SJCRH30 (cell line): Measurements from ENCODE around the gene L3MBTL2. TPM values are rescaled to one million over a fixed set of nuclear protein-coding genes. Genes with fewer than 3 reads are reported as not detected.

Source experiments
- DNase-seq, 2 experiments: peaks; one replicate each; pipeline ENCODE4 v3.0.0-alpha.2; 2015 to 2020
- H3K27ac ChIP-seq: fragments of 250-450 bp; sonication (Bioruptor Pico); 2 replicates; pipeline ENCODE4 v1.5.1; 2020; ENCODE audit warnings: mild to moderate bottlenecking, moderate library complexity
- H3K27me3 ChIP-seq: fragments of 250-450 bp; sonication (Bioruptor Pico); 2 replicates; pipeline ENCODE4 v1.5.1; 2020; ENCODE audit warnings: mild to moderate bottlenecking, moderate library complexity
- H3K36me3 ChIP-seq: fragments of 250-450 bp; sonication (Bioruptor Pico); 2 replicates; pipeline ENCODE4 v1.5.1; 2020; ENCODE audit warnings: mild to moderate bottlenecking, moderate library complexity
- H3K4me1 ChIP-seq: fragments of 250-450 bp; sonication (Bioruptor Pico); 2 replicates; pipeline ENCODE4 v1.5.1; 2020; ENCODE audit warnings: mild to moderate bottlenecking, moderate library complexity
- H3K4me3 ChIP-seq: fragments of 250-450 bp; sonication (Bioruptor Pico); 2 replicates; pipeline ENCODE4 v1.5.1; 2020; ENCODE audit warnings: mild to moderate bottlenecking, moderate library complexity
- H3K9me3 ChIP-seq: fragments of 250-450 bp; sonication (Bioruptor Pico); replicated peaks from 2 replicates; pipeline ENCODE4 v1.5.1; 2020; ENCODE audit warnings: mild to moderate bottlenecking, moderate library complexity
- total RNA-seq: library from RNA; depleted of rRNA; stranded (reverse); fragments of >200 nt; shearing (Covaris generic); gene quantifications from 2 replicates; pipeline ENCODE4 v1.2.3, GENCODE V29; 2014

Gene L3MBTL2
- total RNA-seq, 1 experiment from 2014 or later, result 21.6 TPM

GRCh38 chr22:41229215-41229614 is 24.1 kb downstream of the L3MBTL2 start:
- H3K4me1 ChIP-seq, result no peaks in the 10 kb centered on the region
- H3K27ac ChIP-seq, result no peak overlapping the region
- H3K9me3 ChIP-seq, result no peaks in the 10 kb centered on the region
- no peak overlapping the region for H3K4me3 ChIP-seq
- H3K27me3 ChIP-seq, result no peaks in the 10 kb centered on the region
- no peak for DNase-seq
- H3K36me3 ChIP-seq, result peaks cover 4% of the 10 kb centered on the region

DNA sequence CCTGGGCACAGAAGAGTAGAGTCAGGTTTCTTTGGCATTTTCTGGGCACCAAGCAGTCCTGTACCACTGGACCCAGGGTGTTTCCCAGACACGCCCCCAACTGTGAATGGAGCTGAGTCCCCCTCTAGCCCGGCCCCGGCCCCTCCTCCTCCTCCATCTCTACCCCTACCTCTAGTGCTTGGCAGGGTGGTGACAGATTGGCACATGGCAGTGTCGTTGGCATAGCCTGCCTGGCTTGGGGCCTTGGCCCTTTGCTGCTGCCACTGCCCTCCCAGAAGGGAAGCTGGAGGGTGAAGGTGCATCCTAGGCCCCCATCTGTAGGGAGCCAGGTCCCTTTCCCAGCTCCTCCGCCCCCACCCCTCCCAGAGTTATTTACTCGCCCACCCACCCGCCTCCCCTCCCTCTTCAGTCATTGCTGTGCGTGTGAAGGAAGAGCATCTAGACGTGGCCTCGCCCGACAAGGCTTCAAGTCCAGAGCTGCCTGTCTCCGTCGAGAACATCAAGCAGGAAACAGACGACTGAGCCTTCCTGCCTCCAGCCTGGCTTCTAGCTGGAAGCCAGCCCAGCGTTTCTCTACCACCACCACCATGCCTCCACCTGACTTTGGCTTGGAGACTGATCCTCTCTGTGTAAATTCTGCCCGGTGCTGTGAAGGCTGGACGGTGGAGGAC is 24.8 kb downstream of the L3MBTL2 start:
- no peak for DNase-seq
- H3K36me3 ChIP-seq, result peaks cover 4% of the 10 kb centered on the region
- no peak overlapping the region for H3K4me3 ChIP-seq
- H3K27ac ChIP-seq, result no peak overlapping the region
- H3K9me3 ChIP-seq, result no peaks in the 10 kb centered on the region
- no peaks in the 10 kb centered on the region for H3K27me3 ChIP-seq
- H3K4me1 ChIP-seq, result no peaks in the 10 kb centered on the region

- Histone ChIP-seq H3K36me3 (peaks cover 4% of the 10 kb centered on the region), H3K4me1 (no peaks in the 10 kb centered on the region), H3K4me3 (no peak overlapping the region), H3K9me3 (no peaks in the 10 kb centered on the region), H3K27ac (no peak overlapping the region), H3K27me3 (no peaks in the 10 kb centered on the region)
- DNase-seq, result no peak
Measured at GRCh38 chr22:41230401-41230785, 25.3 kb downstream of the L3MBTL2 start.

DNA sequence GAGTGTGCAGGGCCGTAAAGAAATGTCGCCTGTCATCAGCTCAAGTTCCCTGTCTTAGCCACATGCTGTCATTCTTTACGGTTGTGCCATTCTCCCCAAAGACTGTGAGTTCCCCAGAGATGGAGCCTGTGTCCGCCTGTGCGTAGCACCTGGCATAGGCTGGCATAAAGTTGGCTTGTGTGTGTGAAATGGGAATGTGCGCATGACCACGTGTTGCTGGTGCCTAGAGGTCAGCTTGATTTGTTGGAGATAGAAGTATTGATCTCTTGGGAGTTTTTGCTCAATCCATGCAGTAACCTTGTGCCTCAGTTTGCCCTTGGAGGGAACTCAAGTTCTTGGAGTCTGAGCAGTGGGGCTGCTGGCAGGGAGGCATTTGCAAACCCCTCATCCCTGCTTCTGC is 26.3 kb downstream of the L3MBTL2 start:
- no peak for DNase-seq
- Histone ChIP-seq H3K9me3 (no peaks in the 10 kb centered on the region), H3K4me3 (no peak overlapping the region), H3K36me3 (peaks cover 2% of the 10 kb centered on the region; the same call in 1 of the 2 replicates), H3K27me3 (no peaks in the 10 kb centered on the region), H3K27ac (no peak overlapping the region), H3K4me1 (no peaks in the 10 kb centered on the region)

GRCh38 chr22:41234815-41235695 is 29.9 kb downstream of the L3MBTL2 start:
- Histone ChIP-seq H3K36me3 (no peaks in the 10 kb centered on the region), H3K27me3 (no peaks in the 10 kb centered on the region), H3K4me1 (no peaks in the 10 kb centered on the region), H3K27ac (no peak overlapping the region), H3K4me3 (no peak overlapping the region), H3K9me3 (no peaks in the 10 kb centered on the region)
- no peak for DNase-seq

- H3K36me3 ChIP-seq, result no peaks in the 10 kb centered on the region
- H3K4me1 ChIP-seq, result no peaks in the 10 kb centered on the region; the same call in 1 of the 2 replicates
- no peak overlapping the region for H3K27ac ChIP-seq
- DNase-seq, result no peak
- H3K9me3 ChIP-seq, result no peaks in the 10 kb centered on the region
- no peaks in the 10 kb centered on the region for H3K27me3 ChIP-seq
- H3K4me3 ChIP-seq, result peak overlapping the region; percentile 45
Measured at GRCh38 chr22:41237036-41237706, 32.1 kb downstream of the L3MBTL2 start.

GRCh38 chr22:41237707-41238569 is 32.8 kb downstream of the L3MBTL2 start:
- Histone ChIP-seq H3K4me1 (no peaks in the 10 kb centered on the region; the same call in 1 of the 2 replicates), H3K27ac (no peak overlapping the region), H3K36me3 (no peaks in the 10 kb centered on the region), H3K27me3 (no peaks in the 10 kb centered on the region), H3K4me3 (peak overlapping the region; percentile 45), H3K9me3 (no peaks in the 10 kb centered on the region)
- peak; percentile 34 to 42 for DNase-seq

DNA sequence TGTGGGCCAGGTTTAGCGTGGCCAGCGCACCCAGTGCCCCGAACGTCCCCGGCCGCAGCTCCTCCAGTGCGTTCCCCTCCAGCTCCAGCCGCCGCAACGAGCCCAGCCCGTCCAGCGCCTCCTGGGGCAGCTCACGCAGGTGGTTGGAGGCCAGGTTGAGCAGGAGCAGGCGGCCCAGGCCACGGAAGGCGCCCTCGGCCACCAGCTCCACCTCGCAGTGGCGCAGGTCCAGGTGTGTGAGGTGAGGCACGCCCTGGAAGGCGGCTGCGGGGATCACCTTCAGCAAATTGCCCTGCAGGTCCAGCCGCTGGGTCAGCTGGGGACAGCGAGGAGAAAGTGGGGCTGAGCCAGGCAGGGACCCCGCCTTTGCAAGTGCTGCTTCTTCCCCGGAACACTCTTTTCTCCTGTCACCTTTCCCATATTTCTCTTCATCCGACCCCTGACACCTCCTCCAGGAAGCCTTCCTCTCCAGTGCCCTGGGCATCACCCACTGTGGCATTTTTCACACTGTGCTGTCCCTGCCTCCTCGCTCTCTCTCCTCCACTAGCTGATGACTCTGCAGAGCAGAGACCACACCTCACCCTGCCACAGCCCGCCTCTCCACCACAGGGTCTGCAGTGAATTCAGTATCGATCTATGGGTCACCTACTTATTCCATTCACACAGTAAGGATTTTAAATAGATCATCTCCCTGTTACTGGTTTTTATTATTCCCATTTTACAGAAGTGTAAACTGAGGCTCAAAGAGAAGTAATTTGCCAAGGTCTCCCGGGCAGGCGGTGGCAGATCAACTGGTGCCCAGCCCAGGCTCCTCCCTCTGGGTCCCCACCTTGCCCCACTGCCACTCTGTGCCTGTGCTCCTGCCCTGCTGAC is 33.7 kb downstream of the L3MBTL2 start:
- no peaks in the 10 kb centered on the region for H3K9me3 ChIP-seq
- no peak overlapping the region for H3K4me3 ChIP-seq
- no peaks in the 10 kb centered on the region for H3K27me3 ChIP-seq
- no peak overlapping the region for H3K27ac ChIP-seq
- H3K4me1 ChIP-seq, result no peaks in the 10 kb centered on the region; the same call in 1 of the 2 replicates
- no peaks in the 10 kb centered on the region for H3K36me3 ChIP-seq
- no peak for DNase-seq

- no peaks in the 10 kb centered on the region; the same call in 1 of the 2 replicates for H3K4me1 ChIP-seq
Measured at GRCh38 chr22:41239443-41240128, 34.5 kb downstream of the L3MBTL2 start.

GRCh38 chr22:41240377-41241132 is 35.4 kb downstream of the L3MBTL2 start, which contains the start of gene CHADL:
TSS of gene CHADL (minus strand) at chr22:41240931. CDS start at chr22:41240881, 50 bp downstream.
- Histone ChIP-seq H3K4me1 (no peaks in the 10 kb centered on the region; the same call in 1 of the 2 replicates), H3K27ac (peak within 1 kb of the TSS; percentile 44), H3K4me3 (peak within 1 kb of the TSS; percentile 34), H3K27me3 (no peaks in the 10 kb centered on the region), H3K36me3 (no peaks in the 10 kb centered on the region), H3K9me3 (no peaks in the 10 kb centered on the region)
- DNase-seq, result peak; percentile 90 to 91

More at GRCh38 chr22:41239443-41240128, 34.5 kb downstream of the L3MBTL2 start:
- no peak overlapping the region for H3K27ac ChIP-seq
- no peak for DNase-seq
- no peaks in the 10 kb centered on the region for H3K9me3 ChIP-seq
- H3K27me3 ChIP-seq, result no peaks in the 10 kb centered on the region
- H3K4me3 ChIP-seq, result no peak overlapping the region
- H3K36me3 ChIP-seq, result no peaks in the 10 kb centered on the region

DNA sequence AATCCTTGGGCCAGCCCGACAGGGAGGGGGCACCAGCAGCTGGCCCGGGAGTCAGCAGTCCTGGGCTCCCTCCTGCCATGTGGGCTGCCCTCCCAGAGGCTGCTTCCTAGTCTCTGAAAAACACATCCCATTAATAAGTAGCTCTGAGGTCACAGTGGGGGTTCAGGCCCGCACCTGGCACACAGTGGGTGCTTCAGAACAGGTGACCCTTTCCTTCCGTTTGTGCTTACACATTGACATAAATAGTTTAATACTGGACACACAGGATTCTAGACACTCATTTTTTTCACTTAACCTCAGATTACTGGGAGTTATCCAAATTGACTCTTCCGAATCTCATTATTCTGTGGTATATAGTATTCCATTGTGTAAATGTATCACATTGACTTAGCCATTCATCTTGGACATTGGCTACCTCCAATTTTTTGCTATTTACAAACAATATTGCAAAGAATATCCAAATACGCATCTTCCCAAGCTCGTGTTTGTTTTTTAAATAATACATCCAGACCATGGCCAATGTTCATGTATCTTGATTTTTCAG is 36.1 kb downstream of the L3MBTL2 start:
- peak overlapping the region; percentile 34 for H3K4me3 ChIP-seq
- no peaks in the 10 kb centered on the region for H3K9me3 ChIP-seq
- H3K27me3 ChIP-seq, result no peaks in the 10 kb centered on the region
- DNase-seq, result no peak
- H3K4me1 ChIP-seq, result no peaks in the 10 kb centered on the region; the same call in 1 of the 2 replicates
- H3K27ac ChIP-seq, result no peak overlapping the region; the same call in 1 of the 2 replicates
- no peaks in the 10 kb centered on the region for H3K36me3 ChIP-seq
